GM19238 (cell line): ENCODE measurements around the gene NRL.

Experiments used
- DNase-seq: peaks from one replicate; pipeline ENCODE4 v3.0.0; 2011; ENCODE audit warnings: low spot score; ENCODE audit not compliant: insufficient read length

The NRL gene

GRCh38 chr14:24067133-24068082 lies 47.3 kb downstream of the NRL start:
- DNase-seq: no peak

DNA sequence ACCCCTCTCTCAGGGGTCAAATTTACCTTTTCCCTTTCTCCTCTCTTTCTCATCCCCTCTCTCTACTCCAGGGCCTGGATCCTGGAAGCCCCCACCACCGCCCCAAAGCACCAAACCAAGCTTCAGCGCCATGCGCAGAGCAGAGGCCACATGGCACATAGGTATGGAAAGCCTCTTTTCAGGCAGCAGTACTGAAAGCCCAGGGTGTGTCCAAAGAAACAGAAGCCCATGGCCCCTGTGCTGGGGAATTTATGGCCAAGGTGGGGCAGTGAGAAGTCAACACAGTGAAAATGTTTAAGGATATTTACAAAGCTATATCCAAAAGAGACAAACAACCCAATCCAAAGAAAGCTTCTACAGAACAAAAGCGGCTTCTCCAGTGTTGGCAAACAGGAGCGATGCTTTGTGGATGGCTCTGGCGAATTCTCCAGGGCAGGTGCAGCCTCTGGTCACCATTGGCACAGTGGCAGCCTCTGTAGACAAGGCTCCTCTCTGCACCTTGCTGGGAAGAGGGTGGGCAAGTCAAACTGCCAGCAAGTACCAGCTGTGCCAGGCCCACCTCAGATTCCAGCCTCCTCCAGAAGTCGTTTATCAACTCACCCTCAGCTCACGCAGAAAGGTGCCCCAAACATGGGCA lies 48.1 kb downstream of the NRL start:
- no peak for DNase-seq

GRCh38 chr14:24065408-24065807 lies 49.3 kb downstream of the NRL start:
- DNase-seq: no peak

GRCh38 chr14:24064856-24065255 lies 49.9 kb downstream of the NRL start:
- DNase-seq: no peak

GRCh38 chr14:24064091-24064795 lies 50.5 kb downstream of the NRL start:
- DNase-seq: no peak

DNA sequence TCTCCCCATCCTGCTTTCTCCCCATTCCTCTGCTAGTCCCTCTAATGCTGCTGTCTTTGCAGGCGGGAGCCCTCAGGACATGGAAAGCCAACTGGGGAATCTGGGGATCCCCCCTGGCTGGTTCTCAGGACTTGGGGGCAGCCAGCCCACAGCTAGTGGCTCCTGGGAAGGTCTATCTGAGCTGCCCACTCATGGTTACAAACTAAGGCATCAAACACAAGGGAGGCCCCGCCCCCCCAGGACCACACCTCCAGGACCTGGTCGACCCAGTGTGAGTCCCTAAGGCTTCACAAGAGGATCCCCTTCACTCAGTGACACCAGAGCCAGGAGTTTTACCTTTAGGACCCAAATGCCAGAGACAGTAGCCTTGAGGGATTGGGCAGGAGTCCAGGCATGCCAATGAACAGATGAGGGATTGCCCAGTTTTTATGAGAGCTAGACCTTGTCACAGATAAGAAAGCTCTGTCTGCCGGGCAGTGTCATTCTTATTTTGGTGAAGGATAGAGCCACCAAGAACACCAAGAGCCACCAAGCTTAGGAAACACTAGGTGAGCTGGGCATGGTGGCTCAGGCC lies 51.4 kb downstream of the NRL start:
- no peak for DNase-seq

GRCh38 chr14:24062216-24062980 lies 52.4 kb downstream of the NRL start:
- DNase-seq: no peak

DNA sequence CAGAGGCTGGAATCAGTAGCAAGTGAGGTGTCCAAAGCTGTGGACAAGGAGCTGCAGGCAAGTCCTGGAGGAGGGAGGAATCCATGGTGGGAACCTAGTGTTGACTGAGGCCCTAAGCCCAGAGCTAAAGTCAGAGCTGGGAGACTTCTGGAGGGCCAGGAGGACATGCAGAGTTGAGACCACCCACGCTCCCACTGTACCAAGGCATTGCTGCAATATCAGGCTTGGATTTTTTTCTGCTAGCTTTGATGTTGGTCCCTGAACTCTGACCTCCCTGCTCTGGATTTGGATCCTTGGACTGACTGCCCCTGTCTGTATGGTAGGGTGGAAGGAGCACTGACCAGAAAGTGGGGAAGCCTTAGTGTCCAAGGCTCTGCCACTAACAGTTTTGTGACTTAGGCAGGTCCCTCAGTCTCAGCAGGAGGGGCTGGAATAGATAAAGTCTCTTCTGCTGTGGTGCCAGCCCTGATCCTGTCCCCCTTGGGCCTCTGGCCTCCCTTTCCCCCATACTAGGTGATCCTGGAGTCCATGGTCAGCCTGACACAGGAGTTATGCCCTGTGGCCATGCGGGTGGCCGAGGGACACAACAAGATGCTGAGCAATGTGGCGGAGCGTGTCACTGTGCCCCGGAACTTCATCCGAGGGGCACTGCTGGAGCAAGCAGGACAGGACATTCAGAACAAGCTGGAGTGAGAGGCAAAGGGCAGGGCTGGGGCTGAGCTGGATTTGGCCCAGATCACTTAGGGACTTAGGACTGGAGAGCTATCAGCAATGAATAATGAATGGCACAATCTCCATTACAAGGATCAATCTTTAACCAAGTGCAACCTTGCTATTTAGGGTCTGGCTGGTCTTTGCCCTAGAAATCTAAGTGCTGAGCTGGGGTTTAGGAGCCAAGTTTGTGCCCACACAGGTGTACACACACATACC lies 53.5 kb downstream of the NRL start:
- DNase-seq: no peak

DNA sequence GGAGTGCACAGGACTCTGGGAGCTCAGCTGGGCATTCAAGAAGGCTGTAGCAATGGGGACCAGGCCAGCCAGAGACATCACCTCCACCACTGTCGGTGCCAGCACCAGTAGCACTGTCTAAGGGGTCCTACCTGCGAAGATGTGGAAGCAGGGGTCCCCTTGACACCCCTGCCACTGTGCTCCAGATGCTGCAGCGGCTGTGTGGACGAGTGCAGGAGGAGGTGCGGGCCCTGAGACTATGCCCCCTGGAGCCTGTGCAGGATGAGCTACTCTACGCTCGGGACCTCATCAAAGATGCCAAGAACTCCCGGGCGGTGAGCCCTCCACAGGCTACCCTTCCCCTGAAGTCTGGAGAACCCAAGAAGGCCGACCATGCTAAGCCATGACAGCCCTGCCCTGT lies 54.3 kb downstream of the NRL start:
- DNase-seq: no peak

DNA sequence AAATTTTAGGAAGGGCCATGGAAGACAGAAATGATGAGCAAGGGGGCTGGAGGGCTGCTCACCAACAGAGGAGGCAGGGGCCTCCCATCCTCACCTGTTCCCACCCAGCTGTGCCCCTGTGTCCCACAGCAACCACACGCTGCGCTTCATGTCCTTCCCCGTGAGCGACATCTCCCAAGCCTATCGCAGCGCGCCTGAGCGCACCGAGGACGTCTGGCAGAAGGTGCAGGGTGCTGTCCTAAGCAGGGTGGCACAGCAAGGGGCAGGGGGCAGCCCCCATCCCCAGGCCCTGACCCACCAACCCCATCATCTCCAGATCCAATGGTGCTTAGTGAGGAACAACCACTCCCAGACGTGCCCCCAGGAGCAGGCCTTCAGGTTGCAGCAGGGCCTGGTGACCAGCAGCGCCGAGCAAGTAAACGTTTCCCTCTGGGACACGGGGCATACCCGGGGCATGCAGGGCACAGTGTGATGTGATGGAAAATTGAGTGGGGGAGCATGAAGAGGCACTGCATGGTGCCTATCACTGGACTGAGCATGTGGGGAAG lies 54.8 kb downstream of the NRL start:
- no peak for DNase-seq

DNA sequence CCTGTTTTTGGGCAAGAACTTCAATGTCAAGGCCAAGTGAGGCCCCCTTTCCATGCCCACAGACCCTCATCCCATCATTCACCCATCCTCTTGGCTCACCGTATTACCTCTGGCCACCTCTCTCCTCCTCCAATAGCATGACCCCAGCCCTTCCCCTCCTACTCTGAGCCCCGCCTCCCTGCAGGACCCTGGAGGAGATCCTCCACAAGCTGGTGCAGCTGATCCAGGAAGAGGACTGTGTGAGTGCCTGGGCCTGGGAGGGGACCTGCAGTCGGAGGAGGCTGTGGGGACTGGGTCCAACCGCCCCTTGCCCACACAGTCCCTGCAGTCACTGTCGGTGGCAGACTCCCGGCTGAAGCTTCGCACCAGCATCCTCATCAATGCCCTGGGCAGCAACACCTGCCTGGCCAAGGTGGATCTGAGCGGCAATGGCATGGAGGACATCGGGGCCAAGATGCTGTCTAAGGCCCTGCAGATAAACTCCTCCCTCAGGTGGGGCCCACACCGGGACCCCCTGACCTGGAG lies 55.7 kb downstream of the NRL start:
- no peak for DNase-seq

GRCh38 chr14:24058260-24058950 lies 56.3 kb downstream of the NRL start:
- DNase-seq: peak; percentile 82

GRCh38 chr14:24057867-24058259 lies 56.9 kb downstream of the NRL start:
- DNase-seq: no peak

DNA sequence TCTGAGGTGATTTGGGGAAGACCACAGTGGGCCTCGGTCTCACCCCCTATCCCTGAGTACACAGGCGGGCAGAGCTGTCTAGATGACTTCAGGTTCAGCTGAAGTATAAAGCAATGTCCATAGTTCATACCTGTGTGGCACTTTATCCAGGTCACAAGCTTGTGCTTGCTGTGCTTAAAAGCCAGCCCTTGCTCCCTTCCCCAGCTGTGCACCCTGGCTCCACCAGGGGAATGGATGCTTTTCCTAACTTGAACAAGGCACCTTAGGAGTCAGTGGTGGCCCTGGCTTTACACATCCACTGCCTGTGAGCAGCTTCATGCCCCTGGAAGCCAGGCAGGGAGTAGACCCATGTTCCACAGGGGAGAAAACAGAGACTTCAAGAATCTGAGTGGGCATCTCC lies 57.5 kb downstream of the NRL start:
- no peak for DNase-seq

DNA sequence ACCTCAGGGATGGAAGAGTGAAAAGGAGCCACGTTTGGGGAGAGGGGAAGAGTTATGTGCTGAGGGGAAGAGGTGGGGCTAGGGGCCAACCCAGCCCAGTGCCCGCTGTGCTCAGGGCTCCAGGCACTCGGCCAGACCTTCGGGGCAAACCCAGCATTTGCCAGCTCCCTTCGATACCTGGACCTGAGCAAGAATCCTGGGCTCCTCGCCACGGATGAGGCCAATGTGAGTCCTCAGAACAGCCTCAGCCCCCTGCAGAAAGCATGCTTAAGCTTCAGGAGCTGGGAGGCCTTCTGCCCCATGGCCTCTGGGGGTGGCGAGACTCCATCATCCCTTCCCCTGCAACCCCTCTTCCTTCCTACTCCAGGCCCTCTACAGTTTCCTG lies 58.0 kb downstream of the NRL start:
- no peak for DNase-seq

DNA sequence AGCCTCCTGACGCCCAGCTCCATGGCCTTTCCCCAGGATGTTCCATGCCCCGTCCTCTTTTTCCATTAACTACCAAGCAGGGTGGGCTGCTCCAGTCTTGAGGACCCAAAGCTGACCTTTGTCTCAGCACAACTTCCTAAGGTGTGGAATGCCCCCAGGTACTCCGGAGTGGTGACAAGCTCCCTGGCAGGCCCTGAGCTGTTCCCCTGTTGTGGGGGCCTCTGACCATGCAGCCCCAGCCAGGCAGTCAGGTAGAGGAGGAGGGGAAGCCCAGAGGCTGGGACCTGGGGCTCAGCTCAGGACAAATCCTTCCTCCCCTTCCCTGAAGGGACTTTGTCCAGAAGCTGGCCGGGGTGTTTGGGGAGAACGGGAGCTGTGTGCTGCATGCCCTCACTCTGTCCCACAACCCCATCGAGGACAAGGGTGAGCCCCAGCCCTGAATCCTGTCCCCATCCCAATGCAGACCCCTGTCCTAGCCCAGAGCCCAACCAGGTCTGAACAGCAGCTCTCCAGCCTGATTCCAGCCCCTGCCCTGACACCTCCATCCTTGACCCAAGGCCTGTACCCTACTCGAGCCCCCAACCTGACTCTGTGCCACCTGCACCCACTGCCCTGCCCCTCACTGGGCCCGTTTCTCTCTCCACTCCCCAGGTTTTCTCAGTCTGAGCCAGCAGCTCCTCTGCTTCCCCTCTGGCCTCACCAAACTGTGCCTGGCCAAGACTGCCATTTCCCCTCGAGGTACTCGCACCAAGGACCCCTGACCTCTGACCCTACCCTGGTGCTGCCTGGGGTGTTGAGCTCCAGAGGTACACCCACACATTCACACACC lies 58.6 kb downstream of the NRL start:
- no peak for DNase-seq

GRCh38 chr14:24054646-24055045 lies 60.1 kb downstream of the NRL start:
- no peak for DNase-seq

- no peak for DNase-seq
These were observed 60.5 kb downstream of the NRL start for GRCh38 chr14:24054324-24054641.
